HG02943 (cell line): ENCODE results near the gene GSTA2.
"Not testable (repeated sequence)": the region's sequence is repeated elsewhere in the genome, so short reads cannot be mapped to it uniquely, and the experiment has no call there.

Source experiments
- ATAC-seq: cut with Tn5 transposase; IDR thresholded peaks from one replicate; pipeline ENCODE4 v1.9.1; 2021; ENCODE audit warnings: mild to moderate bottlenecking, low read depth, moderate library complexity; ENCODE audit not compliant: unreplicated experiment

The GSTA2 gene

DNA sequence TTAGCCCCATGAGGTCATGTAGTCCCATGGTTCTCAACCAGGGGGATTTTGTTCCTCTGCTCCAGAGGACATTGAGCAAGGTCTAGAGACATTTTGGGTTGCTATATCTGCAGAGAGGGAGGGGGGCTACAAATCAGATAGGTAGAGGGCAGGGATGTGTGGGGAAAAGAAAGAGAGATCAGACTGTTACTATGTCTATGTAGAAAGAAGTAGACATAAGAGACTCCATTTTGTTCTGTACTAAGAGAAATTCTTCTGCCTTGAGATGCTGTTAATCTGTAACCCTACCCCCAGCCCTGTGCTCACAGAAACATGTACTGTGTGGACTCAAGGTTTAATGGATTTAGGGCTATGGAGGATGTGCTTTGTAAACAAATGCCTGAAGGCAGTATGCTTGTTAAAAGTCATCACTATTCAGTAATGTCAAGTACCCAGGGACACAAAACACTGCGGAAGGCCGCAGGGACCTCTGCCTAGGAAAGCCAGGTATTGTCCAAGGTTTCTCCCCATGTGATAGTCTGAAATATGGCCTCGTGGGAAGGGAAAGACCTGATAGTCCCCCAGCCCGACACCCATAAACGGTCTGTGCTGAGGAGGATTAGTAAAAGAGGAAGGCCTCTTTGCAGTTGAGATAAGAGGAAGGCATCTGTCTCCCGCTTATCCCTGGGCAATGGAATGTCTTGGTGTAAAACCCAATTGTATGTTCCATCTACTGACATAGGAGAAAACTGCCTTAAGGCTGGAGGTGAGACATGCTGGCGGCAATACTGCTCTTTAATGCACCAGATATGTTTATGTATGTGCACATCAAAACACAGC, 1.4 kb downstream of the GSTA2 start:
- not testable (repeated sequence) for ATAC-seq

DNA sequence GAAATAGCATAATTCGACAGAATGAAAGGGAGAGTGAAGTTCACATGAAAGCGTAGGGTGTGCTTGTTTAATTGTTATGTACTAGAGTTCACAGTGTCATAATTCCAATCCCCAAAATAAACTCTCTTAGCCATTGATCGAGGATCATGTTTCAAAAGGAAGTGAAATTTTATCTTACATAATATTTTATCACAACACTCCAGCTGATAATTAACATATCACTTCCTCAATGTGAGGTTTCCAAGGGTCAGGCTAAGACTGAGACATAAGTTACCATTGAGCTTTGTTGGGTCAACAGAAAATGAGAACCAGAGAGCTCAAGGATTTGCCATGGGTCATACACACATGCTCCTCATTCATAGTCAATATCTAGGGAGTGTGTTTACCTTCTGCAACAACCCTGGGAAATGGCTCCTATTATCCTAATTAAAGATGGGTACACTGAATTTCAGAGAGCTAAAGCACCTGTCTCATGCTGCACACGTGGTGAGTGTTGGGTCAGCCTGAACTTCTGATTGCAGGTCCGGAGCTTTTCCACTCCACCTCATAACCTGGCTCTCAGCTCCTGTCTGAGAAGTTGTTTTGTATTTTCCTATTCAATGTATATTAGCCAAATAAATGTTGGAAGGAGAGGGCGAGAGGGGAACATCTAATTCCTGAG, 3.0 kb downstream of the GSTA2 start:
- ATAC-seq: no peak

DNA sequence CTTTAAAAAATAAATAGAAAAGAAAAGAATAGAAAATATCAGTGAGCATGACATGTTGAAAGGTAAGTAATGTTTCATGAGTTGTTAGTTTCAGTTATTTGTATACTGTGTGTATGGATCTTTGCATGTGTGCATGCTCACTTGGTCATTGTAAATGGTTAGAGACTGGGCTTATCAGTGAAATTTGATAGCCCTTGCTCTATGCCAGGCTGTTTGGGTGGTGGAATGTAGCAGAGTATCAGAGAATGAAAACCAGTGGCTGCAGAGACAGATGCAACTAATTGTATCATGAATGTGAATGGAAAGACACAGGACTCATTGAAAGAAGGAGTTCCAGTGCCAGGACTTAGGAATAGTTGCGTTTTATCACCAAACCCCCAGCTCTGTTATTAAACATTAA, 4.2 kb downstream of the GSTA2 start:
- ATAC-seq: no peak

DNA sequence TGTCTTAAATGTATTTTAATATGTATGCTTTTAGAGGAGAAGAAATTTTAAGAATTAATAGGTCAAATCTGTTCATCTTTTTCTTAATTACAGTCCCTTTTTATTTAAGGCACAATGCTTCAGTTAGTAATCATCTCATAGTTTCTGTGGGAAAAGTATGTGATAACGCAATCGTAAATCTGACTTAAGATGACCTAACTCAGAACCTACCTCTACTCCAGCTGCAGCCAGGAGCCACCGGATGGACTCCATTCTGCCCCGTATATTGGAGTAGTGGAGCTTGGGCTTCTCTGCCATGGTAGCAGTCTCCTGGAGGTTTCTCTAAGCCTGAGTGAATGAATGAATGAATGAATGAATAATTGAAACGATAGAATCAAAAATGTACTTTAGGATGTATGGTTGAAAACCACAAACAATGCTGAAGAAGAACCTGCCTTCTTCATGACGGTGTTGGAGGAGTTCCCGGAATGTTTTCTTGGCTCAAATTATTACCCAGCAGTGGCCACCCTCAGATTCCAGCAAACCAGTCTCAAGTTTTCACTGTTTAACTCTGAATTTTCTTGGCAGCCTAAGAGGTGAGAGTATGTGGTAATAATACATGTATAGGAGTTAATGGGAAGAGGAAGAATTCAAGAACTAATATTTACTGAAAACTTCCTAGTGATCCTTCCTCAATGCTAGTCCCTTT, 5.5 kb downstream of the GSTA2 start:
- not testable (repeated sequence) for ATAC-seq

DNA sequence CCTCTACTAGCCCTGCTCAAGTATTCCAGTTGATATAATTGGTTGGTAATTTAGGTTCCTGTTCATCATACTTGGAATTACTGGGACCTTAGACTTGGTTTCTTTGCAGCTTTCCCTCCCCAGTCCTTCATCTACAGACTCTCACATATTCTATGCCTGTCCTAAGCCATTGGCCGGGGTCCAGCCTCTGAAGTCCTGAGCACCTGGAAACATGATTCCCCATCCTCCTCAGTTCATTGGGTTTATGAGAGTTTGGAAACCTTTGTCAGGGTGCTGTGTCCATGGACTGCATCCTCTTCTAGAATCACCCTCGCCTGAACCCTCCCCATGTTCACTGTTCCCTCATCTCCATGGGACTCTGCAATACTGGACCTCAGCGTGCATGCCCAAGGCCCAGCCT, 8.8 kb downstream of the GSTA2 start:
- ATAC-seq: no peak

DNA sequence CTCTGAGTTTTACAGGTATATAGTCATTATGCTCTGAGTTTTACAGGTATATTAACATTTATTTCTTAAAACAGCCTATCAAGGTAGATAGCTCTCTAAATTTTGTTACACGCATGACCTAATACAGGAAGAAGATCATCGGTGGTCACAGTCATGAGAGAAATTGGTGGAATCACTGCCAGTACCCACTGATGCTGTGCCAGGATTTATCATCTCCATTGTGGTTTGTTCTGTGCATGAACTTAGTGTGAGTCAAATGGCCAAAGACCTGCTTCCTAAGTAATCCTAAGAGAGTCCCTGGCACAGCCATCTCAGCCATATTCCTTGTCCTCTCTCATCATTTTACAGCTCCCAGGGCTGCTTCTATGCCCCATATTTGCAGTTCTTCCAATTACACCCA, 10.1 kb downstream of the GSTA2 start:
- not testable (repeated sequence) for ATAC-seq

DNA sequence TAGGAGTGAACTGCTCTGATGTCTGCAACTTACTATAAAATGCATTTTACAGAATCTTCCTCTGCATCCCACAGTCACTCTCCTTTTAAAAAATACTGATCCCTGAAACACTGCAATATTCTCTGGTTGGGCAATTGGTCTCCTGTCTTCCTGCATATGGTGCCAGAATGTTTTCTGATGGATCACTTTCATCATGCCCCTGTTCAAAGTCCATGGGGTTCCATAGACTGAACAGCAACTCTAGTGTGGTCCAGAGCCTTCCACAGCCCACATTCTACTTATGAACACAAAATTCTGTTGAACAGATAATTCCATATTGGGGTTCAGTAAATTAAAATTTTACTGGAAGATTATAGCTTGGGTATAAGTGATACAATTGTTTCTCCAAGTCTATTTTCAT, 11.0 kb downstream of the GSTA2 start:
- no peak for ATAC-seq

DNA sequence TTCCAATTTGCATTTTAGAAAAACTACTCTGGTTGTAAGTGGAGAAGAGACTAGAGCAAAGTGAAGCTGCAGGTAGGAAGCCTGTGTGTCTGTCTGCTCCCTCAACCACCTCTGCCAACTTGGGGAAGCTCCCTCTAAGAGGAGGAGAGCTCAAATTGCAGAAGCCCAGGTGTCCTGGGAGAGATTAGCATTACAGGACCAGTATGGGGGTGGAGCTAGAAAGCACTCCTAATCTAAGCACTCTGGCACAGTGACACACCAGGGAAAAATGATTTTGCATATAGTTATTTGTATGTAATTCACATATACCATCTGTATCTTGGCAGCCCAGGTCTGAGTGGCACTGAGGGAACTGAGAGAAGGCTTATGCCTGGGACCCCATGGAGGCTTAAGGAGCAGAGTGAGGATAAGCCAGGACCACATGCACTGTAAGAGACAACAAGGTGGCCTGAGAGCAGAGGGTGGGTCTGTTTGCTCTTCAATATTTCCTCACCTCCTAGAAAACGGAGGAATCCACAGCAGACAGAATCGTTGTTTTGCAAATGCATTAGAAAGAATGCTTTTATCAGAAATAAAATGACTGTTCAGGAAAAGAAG, 13.6 kb downstream of the GSTA2 start:
- ATAC-seq: no peak

DNA sequence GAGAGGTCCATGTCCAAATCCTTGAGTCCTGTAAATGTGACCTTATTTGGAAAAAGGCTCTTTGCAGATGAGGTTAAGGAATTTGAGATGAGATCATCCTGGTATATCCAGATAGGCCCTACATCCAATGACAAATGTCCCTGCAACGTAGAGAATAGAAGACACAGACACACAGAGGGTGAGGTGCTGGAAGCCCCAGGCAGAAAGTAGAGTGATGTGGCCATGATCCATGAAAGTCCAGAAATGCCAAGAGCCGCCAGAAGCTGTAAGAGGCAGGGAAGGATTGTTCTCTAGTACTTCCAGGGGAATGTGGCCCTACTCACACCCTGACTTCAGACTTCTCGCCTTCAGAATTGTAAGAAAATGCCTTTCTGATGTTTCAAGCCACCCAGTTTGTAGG, 16.0 kb downstream of the GSTA2 start:
- ATAC-seq: not testable (repeated sequence)

DNA sequence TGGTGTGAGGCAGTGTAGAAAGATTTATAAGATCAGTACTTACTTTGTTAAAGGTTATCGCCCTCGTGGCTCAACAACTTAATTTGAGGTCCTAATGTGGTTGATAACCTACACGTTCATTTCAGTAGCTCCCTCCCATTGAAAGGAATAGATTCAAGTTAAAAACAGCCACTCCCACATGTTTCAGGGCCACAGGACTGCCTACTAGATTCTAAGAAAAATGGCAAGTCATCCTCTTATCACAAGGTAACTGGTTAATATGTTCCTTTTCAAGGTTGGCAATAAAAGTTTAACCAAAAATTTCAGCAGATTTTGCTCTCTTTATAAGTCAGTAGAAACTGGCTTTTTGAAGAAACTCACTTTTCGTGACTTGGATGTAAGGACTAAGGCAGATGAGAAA, 17.1 kb downstream of the GSTA2 start:
- ATAC-seq: no peak

DNA sequence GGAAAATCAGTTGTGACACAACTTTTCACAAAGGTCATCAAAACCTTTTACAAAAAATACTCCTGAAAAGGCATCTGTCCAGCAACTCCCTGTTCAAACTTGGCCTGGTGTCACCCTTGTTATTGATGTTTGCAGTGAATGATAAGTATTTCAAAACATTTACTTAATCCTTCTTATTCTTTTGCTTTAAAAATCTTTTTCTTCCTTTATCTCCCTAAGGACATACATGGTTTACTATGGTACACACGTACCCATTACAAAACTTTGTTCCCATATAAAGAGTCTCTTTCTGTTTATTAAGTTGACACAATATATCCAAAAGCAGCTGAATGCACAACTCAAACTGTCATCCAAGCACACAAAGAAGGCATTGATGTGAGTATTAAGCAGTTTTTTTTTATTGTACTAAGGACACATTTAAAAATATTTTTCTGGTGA, 17.5 kb downstream of the GSTA2 start:
- no peak for ATAC-seq

DNA sequence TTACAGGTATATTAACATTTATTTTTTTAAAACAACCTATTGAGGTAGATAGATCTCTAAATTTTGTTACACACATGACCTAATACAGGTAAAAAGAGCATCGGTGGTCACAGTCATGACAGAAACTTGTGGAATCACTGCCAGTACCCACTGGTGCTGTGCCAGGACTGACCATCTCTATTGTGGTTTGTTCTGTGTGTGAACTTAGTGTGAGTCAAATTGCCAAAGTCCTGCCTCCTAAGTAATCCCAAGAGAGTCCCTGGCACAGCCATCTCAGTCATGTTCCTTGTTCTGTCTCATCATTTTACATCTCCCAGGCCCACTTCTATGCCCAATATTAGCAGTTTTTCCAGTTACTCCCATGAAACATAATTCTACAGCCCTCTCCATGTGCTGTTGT, 21.4 kb downstream of the GSTA2 start:
- no peak for ATAC-seq

DNA sequence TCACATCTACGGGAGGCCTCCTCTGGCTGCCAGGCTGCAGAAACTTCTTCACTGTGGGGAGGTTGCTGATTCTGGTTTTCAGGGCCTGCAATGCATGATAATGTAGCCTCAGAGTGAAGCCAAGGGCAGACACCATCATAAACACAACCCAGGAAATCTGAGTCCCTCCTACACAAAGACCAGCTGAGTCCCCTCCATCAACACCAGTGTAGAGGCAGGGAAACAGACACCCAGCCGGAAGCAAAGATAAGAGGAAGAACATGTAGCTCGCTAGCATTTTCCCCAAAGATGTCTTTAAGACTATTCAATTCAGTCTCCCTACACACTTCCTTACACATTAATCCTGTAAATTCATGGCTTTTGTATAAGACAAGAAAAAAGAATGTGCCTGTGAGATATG, 23.6 kb downstream of the GSTA2 start:
- ATAC-seq: no peak

DNA sequence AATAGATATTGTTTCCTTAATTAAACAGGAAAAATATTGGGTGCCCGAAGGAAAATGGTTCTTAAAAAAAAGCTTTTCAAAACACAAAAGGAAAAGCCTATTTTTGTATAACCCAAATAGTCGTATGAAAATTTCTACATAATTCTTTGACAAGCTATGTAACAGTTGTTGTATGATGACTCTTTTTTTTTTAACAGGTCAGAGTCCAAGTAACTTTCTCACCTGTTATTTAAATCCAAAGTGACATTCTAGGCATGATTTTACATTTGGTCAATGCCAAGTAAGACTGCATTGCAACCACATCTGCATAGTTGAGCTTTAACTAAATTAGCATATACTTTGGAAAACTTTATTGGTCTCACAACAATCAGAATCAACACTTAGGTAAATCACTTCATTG, 24.1 kb downstream of the GSTA2 start:
- ATAC-seq: no peak

DNA sequence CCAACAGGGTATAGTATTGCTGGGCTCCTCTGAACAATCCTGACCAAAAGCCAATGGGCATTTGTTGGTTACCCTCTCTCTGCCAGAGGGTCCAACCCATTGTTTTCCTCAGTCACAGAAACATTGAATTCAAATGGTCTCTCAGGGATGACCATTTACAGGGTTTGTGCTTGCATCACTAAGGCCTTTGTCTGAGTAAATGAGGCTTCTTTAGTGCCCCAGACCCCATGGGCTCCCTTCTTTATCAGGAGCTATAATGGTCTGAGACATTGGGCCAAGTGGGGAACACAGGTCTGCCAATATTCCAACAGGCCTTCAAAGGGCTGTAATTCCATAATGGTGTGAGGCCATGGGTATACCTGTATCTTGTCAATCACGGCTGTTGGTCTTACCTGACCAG, 27.1 kb downstream of the GSTA2 start:
- ATAC-seq: no peak

DNA sequence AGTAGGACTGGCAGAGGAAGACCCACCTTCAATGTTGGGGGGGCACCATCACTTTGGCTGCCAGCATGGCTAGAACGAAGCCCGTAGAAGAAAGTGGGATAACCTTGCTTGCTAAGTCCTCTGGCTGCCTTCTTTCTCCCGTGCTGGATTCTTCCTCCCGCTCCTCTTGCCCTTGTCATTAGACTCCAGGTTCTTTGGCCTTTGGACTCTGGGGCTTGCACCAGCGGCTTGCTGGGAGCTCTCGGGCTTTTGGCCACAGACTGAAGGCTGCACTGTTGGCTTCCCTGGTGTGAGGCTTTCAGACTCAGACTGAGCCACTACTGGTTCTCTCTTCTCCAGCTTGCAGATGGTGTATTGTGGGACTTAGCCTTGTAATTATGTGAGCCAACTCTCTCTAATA, 28.2 kb downstream of the GSTA2 start:
- ATAC-seq: no peak

DNA sequence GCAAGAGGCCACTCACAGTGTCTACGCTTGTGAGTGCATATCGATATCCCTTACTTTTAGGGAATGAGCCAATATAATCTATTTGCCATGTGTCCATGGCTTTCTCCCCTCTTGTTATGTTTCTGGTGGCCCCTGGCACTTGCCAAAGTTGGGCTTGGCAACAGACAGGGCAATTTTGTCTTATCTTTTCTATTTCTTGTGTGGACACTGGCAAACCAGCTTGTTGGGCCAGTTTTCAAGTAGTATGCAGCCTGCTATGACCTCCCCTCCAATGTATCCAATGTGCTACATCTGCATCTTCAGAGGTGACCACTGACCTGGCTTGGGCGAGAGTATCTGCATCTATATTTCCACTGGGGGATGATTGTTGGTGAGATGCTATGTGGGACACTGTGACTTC, 29.2 kb downstream of the GSTA2 start:
- ATAC-seq: no peak

DNA sequence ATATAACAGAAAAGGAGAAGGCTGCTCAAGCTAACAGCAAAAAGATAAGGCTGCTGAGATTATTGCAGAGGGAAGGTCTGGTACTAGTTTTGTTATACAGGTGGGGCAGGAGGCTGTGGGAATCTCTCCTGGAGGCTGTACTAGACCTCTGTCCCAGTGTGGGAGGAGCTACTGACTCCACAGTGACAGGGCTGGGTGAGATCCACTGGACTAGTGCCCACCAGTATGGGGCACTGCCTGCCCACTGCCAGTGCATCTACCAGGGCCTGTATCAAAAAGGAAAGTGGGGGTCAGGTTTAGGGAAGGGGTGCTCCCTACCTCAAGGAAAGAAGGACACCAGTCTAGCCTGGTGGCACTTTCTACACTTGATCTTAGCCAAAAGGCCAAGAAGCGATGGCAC, 30.1 kb downstream of the GSTA2 start:
- ATAC-seq: no peak

DNA sequence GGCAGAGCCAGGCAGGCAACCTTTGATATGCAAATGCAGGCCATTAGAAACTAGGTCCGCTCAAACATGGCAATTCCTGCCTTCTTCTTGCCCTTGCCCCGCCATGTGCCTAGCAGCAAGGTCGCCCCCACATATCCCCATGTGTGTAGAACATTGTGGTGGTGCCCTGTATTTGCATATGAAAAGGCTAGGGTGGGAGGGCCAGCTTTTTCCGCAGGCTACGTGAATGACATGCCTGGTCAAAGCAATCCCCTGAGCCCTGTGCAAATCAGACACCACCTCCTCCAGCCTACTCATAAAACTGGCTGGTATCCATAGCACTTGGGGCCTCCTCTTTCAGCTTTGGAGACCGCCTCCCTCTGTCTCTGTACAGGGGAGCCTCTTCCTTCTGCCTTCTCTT, 31.6 kb downstream of the GSTA2 start:
- ATAC-seq: no peak

DNA sequence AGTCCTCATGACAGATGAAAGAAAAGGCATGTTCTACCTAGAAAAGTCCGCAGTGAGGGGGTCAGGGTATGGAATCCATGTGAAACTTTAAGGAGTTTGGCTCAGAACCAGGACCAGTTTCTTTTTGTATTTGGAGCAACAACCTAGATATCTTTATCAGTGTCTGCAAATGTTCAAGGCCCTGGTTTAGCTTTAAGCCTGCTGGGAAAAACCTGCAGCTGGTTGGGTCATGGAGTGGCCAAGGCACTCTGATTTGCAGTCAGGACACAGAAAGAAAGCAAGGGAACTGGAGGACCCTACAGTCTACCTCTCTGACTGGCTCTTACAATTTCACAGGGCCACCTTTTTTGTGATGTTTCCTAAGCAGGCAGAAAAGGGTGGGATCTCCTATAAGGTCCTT, 33.7 kb downstream of the GSTA2 start:
- ATAC-seq: no peak

DNA sequence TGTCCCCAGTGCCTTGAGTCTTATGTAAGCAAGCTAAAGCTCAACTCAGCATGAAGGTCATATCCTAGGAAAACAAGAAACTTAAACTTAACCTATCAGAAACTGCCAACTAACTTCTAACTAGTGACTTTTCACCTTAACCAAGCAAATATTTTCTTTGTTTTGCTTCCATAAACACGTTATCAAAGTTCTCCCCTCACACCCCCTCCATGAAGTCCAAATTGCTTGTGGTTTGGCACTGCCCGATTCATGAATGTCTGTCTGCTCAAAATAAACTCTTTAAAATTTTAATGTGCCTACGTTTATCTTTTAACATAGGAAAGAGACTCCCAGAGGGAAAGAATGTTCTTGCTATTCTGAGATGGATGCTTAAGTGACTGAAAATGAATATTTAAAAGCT, 34.9 kb downstream of the GSTA2 start:
- ATAC-seq: no peak
